Heart right ventricle (tissue), 16 donors: ENCODE data around the gene GALNT18. TPM values are rescaled to one million over a fixed set of nuclear protein-coding genes. Genes with fewer than 3 reads are reported as not detected.

Source experiments
- ATAC-seq, 8 donors: fragments of 200-7000 bp; cut with Tn5 transposase; one replicate each; pipeline ENCODE4 v1.9.1; 2020; ENCODE audit warnings: mild to moderate bottlenecking in 8 of 8, moderate library complexity in 8 of 8, moderate number of reproducible peaks in 1 of 8
- DNase-seq, 2 donors: peaks; one replicate each; pipeline ENCODE4 v3.0.0-alpha.2; 2020
- H3K27ac ChIP-seq, 10 donors: fragments of 200-600 bp; sonication (generic) in 2 of 10; one replicate each; pipeline versions ENCODE4 v1.5.0 to v1.8.0; 2020 to 2022; ENCODE audit warnings: mild to moderate bottlenecking in 3 of 10
- H3K27me3 ChIP-seq, 7 donors: fragments of 200-600 bp; one replicate each; pipeline ENCODE4 v1.8.0; 2021 to 2022; ENCODE audit warnings: mild to moderate bottlenecking in 2 of 7
- H3K36me3 ChIP-seq, 9 donors: fragments of 200-600 bp; sonication (generic) in 1 of 9; one replicate each; pipeline versions ENCODE4 v1.5.0 to v1.8.0; 2020 to 2022; ENCODE audit warnings: mild to moderate bottlenecking in 2 of 9
- H3K4me1 ChIP-seq, 9 donors: fragments of 200-600 bp; sonication (generic) in 1 of 9; one replicate each; pipeline versions ENCODE4 v1.5.0 to v1.8.0; 2020 to 2022; ENCODE audit warnings: mild to moderate bottlenecking in 4 of 9
- H3K4me3 ChIP-seq, 10 donors: fragments of 200-600 bp; sonication (generic) in 2 of 10; one replicate each; pipeline versions ENCODE4 v1.5.0 to v1.8.0; 2020 to 2022; ENCODE audit warnings: mild to moderate bottlenecking in 7 of 10, moderate library complexity in 2 of 10
- H3K9me3 ChIP-seq, 11 donors: fragments of 200-600 bp in 10 of 11; sonication (generic) in 2 of 11; one replicate each; pipeline versions ENCODE4 v1.5.0 to v1.8.0; 2013 to 2022; ENCODE audit warnings: mild to moderate bottlenecking in 2 of 11, control low read depth in 1 of 11, moderate library complexity in 1 of 11
- WGBS, 2 donors: extraction: QIAGEN DNeasy Blood & Tissue Kit; methylation state at CpG; one replicate each; pipeline ENCODE4 v1.1.7; 2013; ENCODE audit warnings: inconsistent platforms in 1 of 2; 5-methylcytosine and 5-hydroxymethylcytosine counted together
- intact Hi-C, 10 donors: fragments of 100-400 bp; cut with DNase I; formaldehyde crosslinking; loops; one replicate each; pipeline versions ENCODE4 v1.11.1 to v1.14.2; 2022
- polyA plus RNA-seq, 2 donors: library from polyadenylated mRNA; stranded (reverse); fragments of 200-250 nt; gene quantifications; one replicate each; pipeline ENCODE4 v1.2.3, GENCODE V29; 2013
- total RNA-seq, 10 donors: library from RNA; stranded (reverse); fragmentation: NEBNext Ultra II Directional in 3 of 10; extraction: Animal tissue kit (Norgen Biotek cat#: 25700) in 3 of 10; gene quantifications; one replicate each; pipeline versions ENCODE4 v1.2.1 to v1.2.4, GENCODE V29; 2021 to 2023
- TF ChIP-seq, protein P1 (sequence below), 9 donors: fragments of 200-600 bp; sonication (generic) in 2 of 9; IDR thresholded peaks; one replicate each; pipeline versions ENCODE4 v1.5.0 to v1.8.0; 2021 to 2022; ENCODE audit warnings: antibody characterized with exemption in 9 of 9, mild to moderate bottlenecking in 5 of 9, moderate library complexity in 1 of 9
- donor health status: Arrhythmogenic right ventricular cardiomyopathy.
- donor health status: ischemic (EF 13 %, LVEDD 7.1; RV severe dilation, severe dysfunction).
- donor health status: healthy with polysubstance abuse.
- donor health status: DM: no; HTN: yes; CAD: no.
- donor health status: DM: no; HTN: no; CAD: no.
- donor health status: ischemic (EF 25% LVEDD 6.9; RV normal size, moderate dysfunction).
- donor health status: ischemic (EF 25% LVEDD 5.7; RV mildly dilated, moderate dysfunction).
- donor health status: healthy.
- donor health status: DM: yes; HTN: yes; CAD: no.
- donor health status: Ischemic cardiomyopathy.
- donor health status: ischemic (EF 35%, LVEDD 5.7; RV mildly dilated, moderate dysfunction).
- donor health status: nonischemic (EF 11% LVEDD 7.7; RV severe dilation, severe dysfunction).
- donor health status: DM: yes; HTN: yes; CAD: no.
- donor health status: PGD.
- donor health status: ischemic (EF 29% LVEDD 5.4; RV normal size, mild dysfunction).
- donor health status: nonischemic (EF 23%, LVEDD 6.1; RV moderate dilation, normal function).

GALNT18 gene
- total and polyA plus RNA-seq, 12 donors, result 7.0 to 29.0 (median 15.6) TPM

DNA sequence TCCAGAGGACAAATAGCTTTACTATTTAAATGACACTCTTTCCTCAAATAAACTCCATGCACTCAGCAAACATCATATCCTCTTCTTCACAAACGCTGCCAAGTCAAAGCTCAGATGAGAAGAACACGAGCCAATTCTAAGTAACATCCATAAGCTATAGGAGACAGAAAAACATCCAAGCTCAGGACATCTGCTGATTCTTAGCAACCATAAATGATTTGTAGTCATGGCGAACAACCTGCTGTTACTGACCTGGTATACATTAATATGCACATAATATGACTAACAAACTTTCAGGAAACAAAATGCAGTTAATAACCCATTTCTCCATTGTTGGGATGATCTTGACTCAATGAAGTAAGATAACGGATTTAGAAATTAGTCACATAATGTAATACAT, 6.7 kb downstream of the GALNT18 start:
- DNase-seq (no peak), ATAC-seq (no peak)
- Histone ChIP-seq H3K27ac (no peak overlapping the region), H3K9me3 (no peaks in the 10 kb centered on the region), H3K36me3 (no peaks in the 10 kb centered on the region), H3K4me1 (peaks cover 10 to 94% (median 49%) of the 10 kb centered on the region in 9 donors), H3K4me3 (no peak overlapping the region), H3K27me3 (peaks cover 0 to 18% (median 0%) of the 10 kb centered on the region in 7 donors)
- 63 to 76% methylated on average over 4 of the region's 4 CpGs for WGBS, 2 donors
- intact Hi-C loops, result loop anchor here in 6 of 10 donors (5.0 to 10.0 kb wide), 6 partner anchors 33 to 210 kb away; no protein-coding TSS in a partner anchor
- TF ChIP-seq, protein P1, sequence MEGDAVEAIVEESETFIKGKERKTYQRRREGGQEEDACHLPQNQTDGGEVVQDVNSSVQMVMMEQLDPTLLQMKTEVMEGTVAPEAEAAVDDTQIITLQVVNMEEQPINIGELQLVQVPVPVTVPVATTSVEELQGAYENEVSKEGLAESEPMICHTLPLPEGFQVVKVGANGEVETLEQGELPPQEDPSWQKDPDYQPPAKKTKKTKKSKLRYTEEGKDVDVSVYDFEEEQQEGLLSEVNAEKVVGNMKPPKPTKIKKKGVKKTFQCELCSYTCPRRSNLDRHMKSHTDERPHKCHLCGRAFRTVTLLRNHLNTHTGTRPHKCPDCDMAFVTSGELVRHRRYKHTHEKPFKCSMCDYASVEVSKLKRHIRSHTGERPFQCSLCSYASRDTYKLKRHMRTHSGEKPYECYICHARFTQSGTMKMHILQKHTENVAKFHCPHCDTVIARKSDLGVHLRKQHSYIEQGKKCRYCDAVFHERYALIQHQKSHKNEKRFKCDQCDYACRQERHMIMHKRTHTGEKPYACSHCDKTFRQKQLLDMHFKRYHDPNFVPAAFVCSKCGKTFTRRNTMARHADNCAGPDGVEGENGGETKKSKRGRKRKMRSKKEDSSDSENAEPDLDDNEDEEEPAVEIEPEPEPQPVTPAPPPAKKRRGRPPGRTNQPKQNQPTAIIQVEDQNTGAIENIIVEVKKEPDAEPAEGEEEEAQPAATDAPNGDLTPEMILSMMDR (IDR thresholded peaks at IDR 0.05), result no peak

DNA sequence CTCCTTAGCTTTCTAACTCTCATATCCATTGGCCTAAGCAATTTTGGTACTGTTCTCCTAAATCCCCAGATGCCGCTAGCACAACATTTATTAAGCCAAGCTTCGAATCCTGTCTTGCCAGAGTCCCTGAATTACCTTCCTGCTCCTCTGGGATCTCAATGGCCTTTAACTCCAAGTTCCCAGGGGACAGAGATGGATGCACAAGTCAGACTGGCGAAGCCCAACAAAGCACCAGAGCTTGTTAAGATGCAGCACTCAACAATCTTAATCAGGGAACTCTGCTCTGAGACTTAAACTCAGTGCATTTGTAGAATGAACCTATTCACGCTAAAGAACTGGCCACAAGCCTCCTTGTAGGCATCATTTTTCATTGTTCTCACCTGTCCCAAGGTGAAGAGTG, 9.4 kb downstream of the GALNT18 start:
- TF ChIP-seq, protein P1 (IDR thresholded peaks at IDR 0.05), result no peak
- Histone ChIP-seq H3K4me1 (peaks cover 8 to 92% (median 41%) of the 10 kb centered on the region in 9 donors), H3K27ac (peak overlapping the region in 3 of 10 donors; percentile 69 to 87 (median 78)), H3K27me3 (peaks cover 0 to 4% (median 0%) of the 10 kb centered on the region in 7 donors), H3K9me3 (no peaks in the 10 kb centered on the region), H3K36me3 (no peaks in the 10 kb centered on the region), H3K4me3 (no peak overlapping the region)
- intact Hi-C loops, result loop anchor here in 4 of 10 donors (10.0 kb wide), 3 partner anchors 78 to 208 kb away; no protein-coding TSS in a partner anchor
- 90 to 97% methylated on average over 4 of the region's 4 CpGs for WGBS, 2 donors
- ATAC-seq, result no peak
- DNase-seq, result no peak

DNA sequence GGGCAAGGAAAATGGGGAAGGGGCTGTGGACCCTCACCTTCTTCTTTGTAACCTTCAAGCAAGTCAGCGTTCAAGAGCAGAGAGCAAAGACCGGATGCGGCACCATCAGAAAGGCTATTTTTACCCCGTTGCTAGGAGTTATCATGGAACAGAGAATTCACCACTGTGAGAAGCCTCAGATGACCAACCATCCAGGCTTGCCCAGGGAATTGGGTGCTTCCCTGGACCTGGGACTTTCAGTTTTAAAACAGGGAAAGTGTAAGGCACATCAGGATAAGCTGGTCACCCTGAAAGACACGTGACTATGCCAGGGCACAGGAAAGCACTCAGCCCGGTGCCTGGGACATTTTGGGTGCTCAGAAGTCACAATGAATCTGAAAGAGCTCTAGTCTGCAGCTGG, 10.4 kb downstream of the GALNT18 start:
- DNase-seq, result peak in 1 of 2 donors; percentile 45
- peak overlapping the region; percentile 43 to 87 (median 68) for H3K27ac ChIP-seq

DNA sequence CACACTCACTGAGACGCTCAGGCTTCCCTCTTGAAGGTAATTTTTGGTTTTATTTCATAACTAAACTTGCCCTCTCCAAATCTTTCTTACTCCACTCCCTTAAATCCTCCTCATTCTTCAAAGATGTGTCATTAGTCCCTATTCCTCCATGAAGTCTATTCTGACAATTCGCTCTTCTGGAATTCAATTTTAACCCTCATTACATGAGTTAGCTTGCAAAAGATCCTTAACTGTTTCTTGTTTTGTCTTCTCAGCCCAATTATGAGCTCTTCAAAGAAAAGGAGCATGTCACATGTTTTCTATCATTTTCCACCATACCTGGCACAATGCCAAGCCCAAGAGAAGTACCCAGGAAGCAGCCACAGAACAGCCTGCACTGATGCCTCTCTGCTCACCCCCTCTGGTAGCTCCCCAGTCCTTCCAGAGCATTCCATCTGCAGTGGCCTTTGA, 13.0 kb downstream of the GALNT18 start:
- H3K4me3 ChIP-seq, result no peak overlapping the region
- ATAC-seq, result no peak
- H3K36me3 ChIP-seq, result no peaks in the 10 kb centered on the region
- no peak for DNase-seq
- intact Hi-C loops, result no loop called here
- H3K27ac ChIP-seq, result no peak overlapping the region
- no peaks in the 10 kb centered on the region for H3K27me3 ChIP-seq
- TF ChIP-seq, protein P1 (IDR thresholded peaks at IDR 0.05), result no peak
- no peaks in the 10 kb centered on the region for H3K9me3 ChIP-seq
- WGBS, 2 donors, result 85 to 94% methylated on average over 2 of the region's 2 CpGs
- peaks cover 4 to 69% (median 34%) of the 10 kb centered on the region in 9 donors for H3K4me1 ChIP-seq

More for the DNA sequence above, 10.4 kb downstream of the GALNT18 start:
- H3K4me3 ChIP-seq, result peak overlapping the region in 6 of 10 donors; percentile 2 to 16 (median 9)
- TF ChIP-seq, protein P1 (IDR thresholded peaks at IDR 0.05), result no peak
- H3K4me1 ChIP-seq, result peaks cover 8 to 90% (median 46%) of the 10 kb centered on the region in 9 donors
- no peaks in the 10 kb centered on the region for H3K27me3 ChIP-seq
- H3K9me3 ChIP-seq, result no peaks in the 10 kb centered on the region
- intact Hi-C loops, result loop anchor here in 4 of 10 donors (10.0 kb wide), 3 partner anchors 77 to 207 kb away; no protein-coding TSS in a partner anchor
- WGBS, 2 donors, result 31 to 39% methylated on average over 6 of the region's 6 CpGs
- peak; percentile 67 to 92 (median 86) for ATAC-seq
- H3K36me3 ChIP-seq, result no peaks in the 10 kb centered on the region
